DOHH2 (cell line): ENCODE results near the gene TCAF2.
"Not testable (repeated sequence)": the region's sequence is repeated elsewhere in the genome, so short reads cannot be mapped to it uniquely, and the experiment has no call there.

Experiments used
- CTCF ChIP-seq: fragments of 200-600 bp; sonication (generic); IDR thresholded peaks from one replicate; pipeline ENCODE4 v1.5.1; 2014; ENCODE audit warnings: antibody characterized with exemption, mild to moderate bottlenecking, low read depth, low read length; ENCODE audit not compliant: poor library complexity, severe bottlenecking
- EZH2phosphoT487 ChIP-seq: fragments of 200-600 bp; sonication (generic); IDR thresholded peaks from 2 replicates; pipeline ENCODE4 v1.6.1; 2017; ENCODE audit warnings: borderline replicate concordance, mild to moderate bottlenecking, antibody characterized with exemption, low read length, moderate library complexity, mixed read lengths

GRCh38 chr7:143603549-143603948, 17.2 kb upstream of the TCAF2 start:
- not testable (repeated sequence) for TF ChIP-seq CTCF, EZH2phosphoT487
